Measurements from ENCODE around the gene PAN3. TPM values are rescaled to one million over a fixed set of nuclear protein-coding genes. Genes with fewer than 3 reads are reported as not detected.
A peak's percentile ranks its signal among the peaks of the same experiment; 100 is the strongest.

PAN3 gene
- total RNA-seq, 1 donor from 2014 or later, result 61.3 TPM

GRCh38 chr13:28128030-28128429 is 10.3 kb upstream of the PAN3 start:
- Mint-ChIP-seq H3K4me3 (no peak overlapping the region), H3K36me3 (no peaks in the 10 kb centered on the region), H3K27ac (no peak overlapping the region), H3K27me3 (ENCODE audit: low read depth) (no peaks in the 10 kb centered on the region), H3K9me3 (no peaks in the 10 kb centered on the region), H3K4me1 (peaks cover 7% of the 10 kb centered on the region)
- no peak for DNase-seq (ENCODE audit: low spot score in 2 of 2, unreplicated experiment in 2 of 2)
- no peak for TF ChIP-seq CTCF (IDR thresholded peaks at IDR 0.05; ENCODE audit: unreplicated experiment)

GRCh38 chr13:28128926-28129325 is 9.4 kb upstream of the PAN3 start:
- Mint-ChIP-seq H3K27ac (peak overlapping the region; percentile 2), H3K9me3 (no peaks in the 10 kb centered on the region), H3K27me3 (ENCODE audit: low read depth) (no peaks in the 10 kb centered on the region), H3K36me3 (no peaks in the 10 kb centered on the region), H3K4me1 (peaks cover 7% of the 10 kb centered on the region), H3K4me3 (no peak overlapping the region)
- no peak for TF ChIP-seq CTCF (IDR thresholded peaks at IDR 0.05; ENCODE audit: unreplicated experiment)
- no peak for DNase-seq (ENCODE audit: low spot score in 2 of 2, unreplicated experiment in 2 of 2)

GRCh38 chr13:28129911-28130693 is 8.2 kb upstream of the PAN3 start:
- Mint-ChIP-seq H3K27ac (peak overlapping the region; percentile 6), H3K36me3 (no peaks in the 10 kb centered on the region), H3K27me3 (ENCODE audit: low read depth) (no peaks in the 10 kb centered on the region), H3K4me1 (peaks cover 7% of the 10 kb centered on the region), H3K9me3 (no peaks in the 10 kb centered on the region), H3K4me3 (no peak overlapping the region)
- DNase-seq (ENCODE audit: low spot score in 2 of 2, unreplicated experiment in 2 of 2), result no peak
- no peak for TF ChIP-seq CTCF (IDR thresholded peaks at IDR 0.05; ENCODE audit: unreplicated experiment)

GRCh38 chr13:28131646-28132045 is 6.7 kb upstream of the PAN3 start:
- Mint-ChIP-seq H3K36me3 (no peaks in the 10 kb centered on the region), H3K27me3 (ENCODE audit: low read depth) (no peaks in the 10 kb centered on the region)

GRCh38 chr13:28136916-28137315 is 1.4 kb upstream of the PAN3 start:
- peak overlapping the region; percentile 98 for H3K27ac Mint-ChIP-seq

More at GRCh38 chr13:28131646-28132045, 6.7 kb upstream of the PAN3 start:
- no peak for DNase-seq (ENCODE audit: low spot score in 2 of 2, unreplicated experiment in 2 of 2)
- peaks cover 12% of the 10 kb centered on the region for H3K4me1 Mint-ChIP-seq
- no peak for TF ChIP-seq CTCF (IDR thresholded peaks at IDR 0.05; ENCODE audit: unreplicated experiment)
- H3K27ac Mint-ChIP-seq, result no peak overlapping the region
- H3K4me3 Mint-ChIP-seq, result no peak overlapping the region
- no peaks in the 10 kb centered on the region for H3K9me3 Mint-ChIP-seq

More at GRCh38 chr13:28136916-28137315, 1.4 kb upstream of the PAN3 start:
- no peak for TF ChIP-seq CTCF (IDR thresholded peaks at IDR 0.05; ENCODE audit: unreplicated experiment)
- Mint-ChIP-seq H3K4me1 (peaks cover 31% of the 10 kb centered on the region), H3K27me3 (ENCODE audit: low read depth) (no peaks in the 10 kb centered on the region), H3K9me3 (no peaks in the 10 kb centered on the region), H3K4me3 (peak overlapping the region; percentile 89), H3K36me3 (no peaks in the 10 kb centered on the region)
- no peak for DNase-seq (ENCODE audit: low spot score in 2 of 2, unreplicated experiment in 2 of 2)
